ENCODE results near the gene IQCH. TPM values are rescaled to one million over a fixed set of nuclear protein-coding genes. Genes with fewer than 3 reads are reported as not detected.

Gene IQCH
- total RNA-seq, 1 donor from 2014 or later, result 4.5 TPM

GRCh38 chr15:67479781-67480505 lies 225.4 kb downstream of the IQCH start:
- no peak for TF ChIP-seq CTCF (IDR thresholded peaks at IDR 0.05; ENCODE audit: partially characterized antibody, unreplicated experiment)
- no peak for DNase-seq
- Mint-ChIP-seq H3K27ac (ENCODE audit: unreplicated experiment) (no peak overlapping the region), H3K9me3 (ENCODE audit: unreplicated experiment) (peaks cover 8% of the 10 kb centered on the region), H3K4me3 (ENCODE audit: unreplicated experiment) (no peak overlapping the region), H3K4me1 (ENCODE audit: low read depth, unreplicated experiment) (peaks cover 12% of the 10 kb centered on the region), H3K27me3 (ENCODE audit: unreplicated experiment) (peaks cover 2% of the 10 kb centered on the region), H3K36me3 (ENCODE audit: unreplicated experiment) (peaks cover 4% of the 10 kb centered on the region)

GRCh38 chr15:67480741-67481140 lies 226.2 kb downstream of the IQCH start:
- peaks cover 2% of the 10 kb centered on the region for H3K27me3 Mint-ChIP-seq (ENCODE audit: unreplicated experiment)
- H3K27ac Mint-ChIP-seq (ENCODE audit: unreplicated experiment), result no peak overlapping the region
- no peak overlapping the region for H3K4me3 Mint-ChIP-seq (ENCODE audit: unreplicated experiment)
- no peak for TF ChIP-seq CTCF (IDR thresholded peaks at IDR 0.05; ENCODE audit: partially characterized antibody, unreplicated experiment)
- peaks cover 12% of the 10 kb centered on the region for H3K4me1 Mint-ChIP-seq (ENCODE audit: low read depth, unreplicated experiment)
- peaks cover 8% of the 10 kb centered on the region for H3K9me3 Mint-ChIP-seq (ENCODE audit: unreplicated experiment)
- H3K36me3 Mint-ChIP-seq (ENCODE audit: unreplicated experiment), result peaks cover 5% of the 10 kb centered on the region
- no peak for DNase-seq

- peaks cover 2% of the 10 kb centered on the region for H3K27me3 Mint-ChIP-seq (ENCODE audit: unreplicated experiment)
- no peak for TF ChIP-seq CTCF (IDR thresholded peaks at IDR 0.05; ENCODE audit: partially characterized antibody, unreplicated experiment)
- H3K36me3 Mint-ChIP-seq (ENCODE audit: unreplicated experiment), result peaks cover 5% of the 10 kb centered on the region
- H3K4me1 Mint-ChIP-seq (ENCODE audit: low read depth, unreplicated experiment), result peaks cover 12% of the 10 kb centered on the region
- H3K4me3 Mint-ChIP-seq (ENCODE audit: unreplicated experiment), result no peak overlapping the region
- peaks cover 8% of the 10 kb centered on the region for H3K9me3 Mint-ChIP-seq (ENCODE audit: unreplicated experiment)
- no peak for DNase-seq
- no peak overlapping the region for H3K27ac Mint-ChIP-seq (ENCODE audit: unreplicated experiment)
Observed at GRCh38 chr15:67481680-67482079, 227.1 kb downstream of the IQCH start.

- Mint-ChIP-seq H3K4me1 (ENCODE audit: low read depth, unreplicated experiment) (peaks cover 5% of the 10 kb centered on the region), H3K9me3 (ENCODE audit: unreplicated experiment) (peaks cover 3% of the 10 kb centered on the region), H3K36me3 (ENCODE audit: unreplicated experiment) (peaks cover 6% of the 10 kb centered on the region), H3K27me3 (ENCODE audit: unreplicated experiment) (peaks cover 2% of the 10 kb centered on the region), H3K4me3 (ENCODE audit: unreplicated experiment) (no peak overlapping the region), H3K27ac (ENCODE audit: unreplicated experiment) (no peak overlapping the region)
- DNase-seq, result no peak
- no peak for TF ChIP-seq CTCF (IDR thresholded peaks at IDR 0.05; ENCODE audit: partially characterized antibody, unreplicated experiment)
Observed at GRCh38 chr15:67495585-67495984, 241.0 kb downstream of the IQCH start.

- no peak for DNase-seq
- Mint-ChIP-seq H3K4me1 (ENCODE audit: low read depth, unreplicated experiment) (peaks cover 41% of the 10 kb centered on the region), H3K36me3 (ENCODE audit: unreplicated experiment) (no peaks in the 10 kb centered on the region), H3K27ac (ENCODE audit: unreplicated experiment) (peak overlapping the region; percentile 91), H3K9me3 (ENCODE audit: unreplicated experiment) (peaks cover 6% of the 10 kb centered on the region), H3K4me3 (ENCODE audit: unreplicated experiment) (peak overlapping the region; percentile 33), H3K27me3 (ENCODE audit: unreplicated experiment) (no peaks in the 10 kb centered on the region)
- no peak for TF ChIP-seq CTCF (IDR thresholded peaks at IDR 0.05; ENCODE audit: partially characterized antibody, unreplicated experiment)
Observed at GRCh38 chr15:67501177-67501835, 246.7 kb downstream of the IQCH start.
